ENCODE data around the gene NFYC. TPM values are rescaled to one million over a fixed set of nuclear protein-coding genes. Genes with fewer than 3 reads are reported as not detected.

NFYC gene
- total RNA-seq, 1 experiment from 2014 or later, result 65.5 TPM

DNA sequence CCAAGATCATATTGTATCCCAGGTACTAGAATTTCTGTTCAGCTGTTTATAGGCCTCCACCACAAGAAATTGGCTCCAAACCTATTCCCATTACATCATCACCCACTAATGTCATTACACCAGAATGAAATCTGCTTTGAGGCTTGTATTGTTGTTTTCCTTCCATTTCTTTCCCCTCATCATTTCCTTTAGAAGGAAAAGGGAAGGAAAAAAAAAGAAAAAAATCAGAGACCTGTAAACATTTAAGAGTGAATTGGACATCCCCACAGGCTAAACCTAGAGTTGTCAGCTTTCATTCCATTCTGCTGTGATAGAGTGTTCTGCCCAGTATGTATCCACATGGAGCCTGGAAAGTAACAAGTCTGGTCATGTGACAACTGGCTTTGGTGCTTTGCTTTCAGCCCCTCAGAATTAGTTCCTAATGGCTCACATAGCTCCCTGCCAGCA is 44.6 kb downstream of the NFYC start:
- peaks cover 10% of the 10 kb centered on the region for H3K36me3 Mint-ChIP-seq (ENCODE audit: insufficient read depth, unreplicated experiment)
- H3K4me1 Mint-ChIP-seq (ENCODE audit: low read depth, unreplicated experiment), result peaks cover 9% of the 10 kb centered on the region
- no peak for DNase-seq
- H3K27me3 Mint-ChIP-seq (ENCODE audit: unreplicated experiment), result no peaks in the 10 kb centered on the region
- no peaks in the 10 kb centered on the region for H3K9me3 Mint-ChIP-seq (ENCODE audit: low read depth, unreplicated experiment)
- TF ChIP-seq, protein P1, sequence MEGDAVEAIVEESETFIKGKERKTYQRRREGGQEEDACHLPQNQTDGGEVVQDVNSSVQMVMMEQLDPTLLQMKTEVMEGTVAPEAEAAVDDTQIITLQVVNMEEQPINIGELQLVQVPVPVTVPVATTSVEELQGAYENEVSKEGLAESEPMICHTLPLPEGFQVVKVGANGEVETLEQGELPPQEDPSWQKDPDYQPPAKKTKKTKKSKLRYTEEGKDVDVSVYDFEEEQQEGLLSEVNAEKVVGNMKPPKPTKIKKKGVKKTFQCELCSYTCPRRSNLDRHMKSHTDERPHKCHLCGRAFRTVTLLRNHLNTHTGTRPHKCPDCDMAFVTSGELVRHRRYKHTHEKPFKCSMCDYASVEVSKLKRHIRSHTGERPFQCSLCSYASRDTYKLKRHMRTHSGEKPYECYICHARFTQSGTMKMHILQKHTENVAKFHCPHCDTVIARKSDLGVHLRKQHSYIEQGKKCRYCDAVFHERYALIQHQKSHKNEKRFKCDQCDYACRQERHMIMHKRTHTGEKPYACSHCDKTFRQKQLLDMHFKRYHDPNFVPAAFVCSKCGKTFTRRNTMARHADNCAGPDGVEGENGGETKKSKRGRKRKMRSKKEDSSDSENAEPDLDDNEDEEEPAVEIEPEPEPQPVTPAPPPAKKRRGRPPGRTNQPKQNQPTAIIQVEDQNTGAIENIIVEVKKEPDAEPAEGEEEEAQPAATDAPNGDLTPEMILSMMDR (IDR thresholded peaks at IDR 0.05; ENCODE audit: unreplicated experiment), result no peak
- CTCF ChIA-PET, result no interaction called here
- intact Hi-C loops (cut with micrococcal nuclease; ENCODE audit: unreplicated experiment), result no loop called here
- no peak overlapping the region for H3K4me3 Mint-ChIP-seq (ENCODE audit: low read depth, unreplicated experiment)
- H3K27ac Mint-ChIP-seq (ENCODE audit: unreplicated experiment), result no peak overlapping the region
- no TSS peak for BruUV-seq (replicated peaks)

DNA sequence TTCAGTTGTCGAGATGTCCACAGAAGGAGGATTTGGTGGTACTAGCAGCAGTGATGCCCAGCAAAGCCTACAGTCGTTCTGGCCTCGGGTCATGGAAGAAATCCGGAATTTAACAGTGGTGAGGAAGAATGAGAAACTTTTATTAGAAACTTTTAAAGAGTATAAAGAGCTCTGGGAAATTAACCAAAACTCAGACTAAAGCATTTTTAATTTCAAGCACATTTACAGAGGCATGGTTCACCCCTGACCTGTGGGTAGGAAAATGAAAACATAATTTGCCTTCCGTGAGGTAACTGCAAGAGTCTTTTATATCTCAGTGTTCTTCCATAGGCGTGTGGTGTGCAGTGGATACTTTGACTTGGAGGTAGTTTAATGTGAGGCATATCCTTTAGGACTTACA is 47.3 kb downstream of the NFYC start:
- TF ChIP-seq, protein P1 (IDR thresholded peaks at IDR 0.05; ENCODE audit: unreplicated experiment), result no peak
- CTCF ChIA-PET, result interaction anchor here (0.6 kb wide), 1 partner anchor 9 kb away, joined by 3 read pairs; no protein-coding TSS in a partner anchor
- Mint-ChIP-seq H3K36me3 (ENCODE audit: insufficient read depth, unreplicated experiment) (peaks cover 13% of the 10 kb centered on the region), H3K27ac (ENCODE audit: unreplicated experiment) (no peak overlapping the region), H3K4me3 (ENCODE audit: low read depth, unreplicated experiment) (no peak overlapping the region), H3K27me3 (ENCODE audit: unreplicated experiment) (no peaks in the 10 kb centered on the region), H3K4me1 (ENCODE audit: low read depth, unreplicated experiment) (peaks cover 9% of the 10 kb centered on the region), H3K9me3 (ENCODE audit: low read depth, unreplicated experiment) (no peaks in the 10 kb centered on the region)
- intact Hi-C loops (cut with micrococcal nuclease; ENCODE audit: unreplicated experiment), result no loop called here
- DNase-seq, result no peak
- BruUV-seq (replicated peaks), result no TSS peak

DNA sequence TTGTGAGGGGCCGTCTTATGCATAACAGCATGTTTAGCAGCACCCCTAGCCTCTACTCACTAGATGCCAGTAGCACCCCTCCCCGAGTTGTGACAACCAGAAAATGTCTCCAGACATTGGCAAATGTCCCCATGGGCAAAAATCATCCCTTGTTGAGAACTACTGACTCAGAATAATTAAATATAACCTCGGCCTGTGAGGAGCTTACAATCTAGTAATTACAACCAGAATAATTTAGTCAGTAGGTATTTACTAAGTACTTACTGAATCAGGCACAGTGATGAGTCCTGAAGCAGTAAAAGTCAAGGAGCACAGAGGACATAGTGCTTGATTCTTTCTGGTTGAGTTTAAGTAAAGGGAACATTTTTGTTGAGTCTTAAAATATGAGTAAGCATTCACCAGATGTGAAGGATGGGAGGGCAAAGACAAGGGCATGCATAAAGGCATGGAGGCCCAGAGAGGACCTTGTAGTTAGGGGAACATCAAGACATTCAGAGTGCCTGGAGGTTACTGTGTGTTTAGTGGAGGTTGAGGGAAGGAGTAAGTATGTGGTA is 48.0 kb downstream of the NFYC start:
- Mint-ChIP-seq H3K9me3 (ENCODE audit: low read depth, unreplicated experiment) (no peaks in the 10 kb centered on the region), H3K4me1 (ENCODE audit: low read depth, unreplicated experiment) (peaks cover 9% of the 10 kb centered on the region), H3K27ac (ENCODE audit: unreplicated experiment) (no peak overlapping the region), H3K4me3 (ENCODE audit: low read depth, unreplicated experiment) (no peak overlapping the region), H3K27me3 (ENCODE audit: unreplicated experiment) (no peaks in the 10 kb centered on the region), H3K36me3 (ENCODE audit: insufficient read depth, unreplicated experiment) (peaks cover 13% of the 10 kb centered on the region)
- intact Hi-C loops (cut with micrococcal nuclease; ENCODE audit: unreplicated experiment), result no loop called here
- CTCF ChIA-PET, result no interaction called here
- DNase-seq, result no peak
- TF ChIP-seq, protein P1 (IDR thresholded peaks at IDR 0.05; ENCODE audit: unreplicated experiment), result no peak
- no TSS peak for BruUV-seq (replicated peaks)

DNA sequence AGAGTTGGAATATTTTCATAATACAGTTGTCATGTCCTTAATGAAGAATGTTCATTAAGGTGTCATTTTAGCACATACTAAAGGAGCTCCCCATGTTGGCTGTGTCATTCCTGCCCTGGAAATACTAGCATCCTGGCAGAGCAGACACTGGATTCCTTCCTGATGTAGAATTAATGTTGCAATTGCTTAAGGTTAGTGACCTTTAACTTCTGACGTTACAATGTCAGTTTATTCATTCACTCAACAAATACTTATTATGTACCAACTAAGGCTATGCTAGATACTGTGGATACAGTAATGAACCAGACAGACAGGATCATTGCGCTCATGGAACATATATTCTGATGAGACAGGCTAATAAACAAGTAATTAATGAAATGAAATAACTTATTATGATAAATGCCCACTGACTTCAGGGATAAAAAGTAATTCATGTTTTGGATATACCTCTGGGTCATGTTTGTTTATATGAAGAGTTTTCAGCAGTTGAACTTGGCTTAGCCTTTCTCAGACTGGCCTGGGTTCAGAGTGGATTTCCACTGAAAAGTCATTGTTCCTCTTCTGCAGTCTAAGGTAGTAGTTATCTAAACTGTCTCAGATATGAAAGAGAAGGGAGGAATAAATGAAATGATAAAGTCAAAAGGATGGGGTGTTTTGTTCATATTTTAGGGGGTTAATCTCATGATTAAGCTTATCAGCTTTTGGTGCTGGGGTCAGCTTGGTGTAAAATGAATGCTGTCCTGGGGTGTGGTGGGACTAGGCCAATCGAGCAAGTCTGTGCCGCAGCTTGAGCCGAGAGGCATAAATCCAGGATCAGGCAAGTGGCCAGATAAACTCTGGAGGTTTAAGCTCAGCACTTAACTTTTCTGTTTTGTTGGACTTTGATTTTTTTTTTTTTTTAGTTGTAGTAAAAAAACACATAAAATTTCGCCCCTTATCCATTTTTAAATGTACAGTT is 48.8 kb downstream of the NFYC start:
- Mint-ChIP-seq H3K9me3 (ENCODE audit: low read depth, unreplicated experiment) (no peaks in the 10 kb centered on the region), H3K4me3 (ENCODE audit: low read depth, unreplicated experiment) (no peak overlapping the region), H3K27me3 (ENCODE audit: unreplicated experiment) (no peaks in the 10 kb centered on the region), H3K27ac (ENCODE audit: unreplicated experiment) (no peak overlapping the region), H3K36me3 (ENCODE audit: insufficient read depth, unreplicated experiment) (peaks cover 13% of the 10 kb centered on the region), H3K4me1 (ENCODE audit: low read depth, unreplicated experiment) (peaks cover 9% of the 10 kb centered on the region)
- DNase-seq, result no peak
- TF ChIP-seq, protein P1 (IDR thresholded peaks at IDR 0.05; ENCODE audit: unreplicated experiment), result no peak
- intact Hi-C loops (cut with micrococcal nuclease; ENCODE audit: unreplicated experiment), result no loop called here
- BruUV-seq (replicated peaks), result no TSS peak
- CTCF ChIA-PET, result no interaction called here

Measured in Calu3 (cell line).